GM08714 (cell line): Measurements from ENCODE around the gene HCFC1.

Experiments
- H3K4me3 ChIP-seq: fragments of 200-500 bp; sonication (Bioruptor generic); 2 replicates; pipeline ENCODE4 v1.5.1; 2014; ENCODE audit warnings: mild to moderate bottlenecking, low read length, inconsistent platforms
- ZNF274 ChIP-seq: IDR thresholded peaks from 2 replicates; pipeline ENCODE4 v1.6.1; 2012; ENCODE audit warnings: mild to moderate bottlenecking, low read depth, low read length

The HCFC1 gene

GRCh38 chrX:153913211-153913610 is 58.4 kb downstream of the HCFC1 start:
- no peak overlapping the region for H3K4me3 ChIP-seq
- TF ChIP-seq ZNF274 = no peak

- H3K4me3 ChIP-seq = no peak overlapping the region
- no peak for TF ChIP-seq ZNF274
Observed at GRCh38 chrX:153911798-153912197, 59.8 kb downstream of the HCFC1 start.

- TF ChIP-seq ZNF274 = no peak
- no peak overlapping the region for H3K4me3 ChIP-seq
Observed at GRCh38 chrX:153910446-153910845, 61.2 kb downstream of the HCFC1 start.

GRCh38 chrX:153909980-153910360 is 61.6 kb downstream of the HCFC1 start:
- H3K4me3 ChIP-seq = no peak overlapping the region
- no peak for TF ChIP-seq ZNF274

- no peak for TF ChIP-seq ZNF274
- H3K4me3 ChIP-seq = no peak overlapping the region
Observed at GRCh38 chrX:153909024-153909979, 62.3 kb downstream of the HCFC1 start.

GRCh38 chrX:153908219-153908860 is 63.3 kb downstream of the HCFC1 start:
- no peak for TF ChIP-seq ZNF274
- no peak overlapping the region for H3K4me3 ChIP-seq

- TF ChIP-seq ZNF274 = no peak
- no peak overlapping the region for H3K4me3 ChIP-seq
Observed at GRCh38 chrX:153907456-153907855, 64.2 kb downstream of the HCFC1 start.

GRCh38 chrX:153906126-153906917 is 65.3 kb downstream of the HCFC1 start:
- TF ChIP-seq ZNF274 = no peak
- H3K4me3 ChIP-seq = no peak overlapping the region

- H3K4me3 ChIP-seq = no peak overlapping the region
- no peak for TF ChIP-seq ZNF274
Observed at GRCh38 chrX:153905481-153906095, 66.0 kb downstream of the HCFC1 start.

- no peak for TF ChIP-seq ZNF274
- H3K4me3 ChIP-seq = no peak within 1 kb of the TSS
Observed at GRCh38 chrX:153903991-153904957, 67.3 kb downstream of the HCFC1 start, which contains the start of gene AVPR2. Gene AVPR2, plus strand, starts transcription at chrX:153904673. Its CDS starts 473 bp downstream, at chrX:153905146.

GRCh38 chrX:153903238-153903980 is 68.2 kb downstream of the HCFC1 start:
- no peak overlapping the region for H3K4me3 ChIP-seq
- no peak for TF ChIP-seq ZNF274

GRCh38 chrX:153902385-153902784 is 69.2 kb downstream of the HCFC1 start:
- no peak for TF ChIP-seq ZNF274
- H3K4me3 ChIP-seq = no peak overlapping the region
